Activated T-cell treated with anti-CD3 and anti-CD28 coated beads for 4 hours (primary cell): ENCODE measurements around the gene PDE9A.

Source experiments
- DNase-seq: peaks from one replicate; pipeline ENCODE4 v3.0.0-alpha.2; 2020

The PDE9A gene

GRCh38 chr21:42760951-42761751 lies 107.7 kb downstream of the PDE9A start:
- no peak for DNase-seq

GRCh38 chr21:42761776-42762335 lies 108.4 kb downstream of the PDE9A start:
- DNase-seq, result no peak

- DNase-seq, result no peak
Measured at GRCh38 chr21:42763581-42764442, 110.4 kb downstream of the PDE9A start.

GRCh38 chr21:42764443-42764760 lies 111.0 kb downstream of the PDE9A start:
- DNase-seq, result no peak

- no peak for DNase-seq
Measured at GRCh38 chr21:42764883-42765282, 111.5 kb downstream of the PDE9A start.

GRCh38 chr21:42765656-42766055 lies 112.2 kb downstream of the PDE9A start:
- no peak for DNase-seq

- DNase-seq, result no peak
Measured at GRCh38 chr21:42766739-42767560, 113.5 kb downstream of the PDE9A start.

- no peak for DNase-seq
Measured at GRCh38 chr21:42767561-42767835, 114.1 kb downstream of the PDE9A start.

- no peak for DNase-seq
Measured at GRCh38 chr21:42768324-42769121, 115.1 kb downstream of the PDE9A start.

- DNase-seq, result no peak
Measured at GRCh38 chr21:42769183-42769819, 115.9 kb downstream of the PDE9A start.

GRCh38 chr21:42769820-42770716 lies 116.6 kb downstream of the PDE9A start:
- no peak for DNase-seq

- DNase-seq, result no peak
Measured at GRCh38 chr21:42770717-42771502, 117.5 kb downstream of the PDE9A start.

- no peak for DNase-seq
Measured at GRCh38 chr21:42771503-42771805, 118.0 kb downstream of the PDE9A start.

GRCh38 chr21:42775123-42775522 lies 121.7 kb downstream of the PDE9A start:
- no peak for DNase-seq

GRCh38 chr21:42775891-42776290 lies 122.5 kb downstream of the PDE9A start:
- no peak for DNase-seq

- DNase-seq, result no peak
Measured at GRCh38 chr21:42777064-42777756, 123.8 kb downstream of the PDE9A start.

GRCh38 chr21:42777757-42778344 lies 124.4 kb downstream of the PDE9A start:
- DNase-seq, result no peak

GRCh38 chr21:42779431-42779861 lies 126.0 kb downstream of the PDE9A start:
- no peak for DNase-seq

- DNase-seq, result no peak
Measured at GRCh38 chr21:42780617-42781016, 127.2 kb downstream of the PDE9A start.
